IPS-NIHi7 (cell line): ENCODE measurements around the gene RTN4R.
"Not testable (repeated sequence)": the region's sequence is repeated elsewhere in the genome, so short reads cannot be mapped to it uniquely, and the experiment has no call there.

ENCODE experiments used
- DNase-seq: peaks from one replicate; pipeline ENCODE4 v3.0.0; 2012; ENCODE audit warnings: mixed read lengths; ENCODE audit errors: extremely low spot score

The RTN4R gene

GRCh38 chr22:20286784-20287423 lies 18.8 kb upstream of the RTN4R start:
- not testable (repeated sequence) for DNase-seq

- not testable (repeated sequence) for DNase-seq
Measured at GRCh38 chr22:20286312-20286660, 18.2 kb upstream of the RTN4R start.

- peak; percentile 69 for DNase-seq
Measured at GRCh38 chr22:20285473-20286311, 17.6 kb upstream of the RTN4R start.

- no peak for DNase-seq
Measured at GRCh38 chr22:20284471-20285086, 16.5 kb upstream of the RTN4R start.

- DNase-seq: no peak
Measured at GRCh38 chr22:20283674-20284066, 15.6 kb upstream of the RTN4R start.

- no peak for DNase-seq
Measured at GRCh38 chr22:20282901-20283673, 15.0 kb upstream of the RTN4R start.

GRCh38 chr22:20281891-20282290 lies 13.8 kb upstream of the RTN4R start:
- no peak for DNase-seq

GRCh38 chr22:20281473-20281872 lies 13.4 kb upstream of the RTN4R start:
- not testable (repeated sequence) for DNase-seq

GRCh38 chr22:20280866-20281265 lies 12.7 kb upstream of the RTN4R start:
- DNase-seq: no peak

- not testable (repeated sequence) for DNase-seq
Measured at GRCh38 chr22:20280163-20280562, 12.0 kb upstream of the RTN4R start.

GRCh38 chr22:20279662-20280134 lies 11.6 kb upstream of the RTN4R start:
- DNase-seq: no peak

- DNase-seq: not testable (repeated sequence)
Measured at GRCh38 chr22:20278726-20279490, 10.8 kb upstream of the RTN4R start.

GRCh38 chr22:20277936-20278635 lies 10.0 kb upstream of the RTN4R start:
- not testable (repeated sequence) for DNase-seq

- DNase-seq: no peak
Measured at GRCh38 chr22:20276468-20276867, 8.3 kb upstream of the RTN4R start.

GRCh38 chr22:20275836-20276235 lies 7.7 kb upstream of the RTN4R start:
- no peak for DNase-seq

GRCh38 chr22:20275325-20275724 lies 7.2 kb upstream of the RTN4R start:
- not testable (repeated sequence) for DNase-seq

- DNase-seq: not testable (repeated sequence)
Measured at GRCh38 chr22:20274374-20274773, 6.3 kb upstream of the RTN4R start.

GRCh38 chr22:20273758-20274181 lies 5.7 kb upstream of the RTN4R start:
- no peak for DNase-seq

GRCh38 chr22:20272700-20273099 lies 4.6 kb upstream of the RTN4R start:
- no peak for DNase-seq

GRCh38 chr22:20272174-20272573 lies 4.1 kb upstream of the RTN4R start:
- DNase-seq: no peak
